HG03159 (cell line): ENCODE results near the gene SLC2A1.
A peak's percentile ranks its signal among the peaks of the same experiment; 100 is the strongest.

ENCODE experiments used
- ATAC-seq: cut with Tn5 transposase; IDR thresholded peaks from one replicate; pipeline ENCODE4 v1.9.1; 2021; ENCODE audit warnings: mild to moderate bottlenecking, moderate library complexity; ENCODE audit not compliant: unreplicated experiment

Gene SLC2A1

GRCh38 chr1:42958488-42959319 lies at the start of gene SLC2A1:
Gene SLC2A1, minus strand, starts transcription at chr1:42958868. Its CDS starts 217 bp downstream, at chr1:42958651.
- peak; percentile 76 for ATAC-seq

- ATAC-seq = no peak
Measured at GRCh38 chr1:43007377-43008114, 48.9 kb upstream of the SLC2A1 start.

- ATAC-seq = no peak
Measured at GRCh38 chr1:43005460-43006361, 47.0 kb upstream of the SLC2A1 start.

- no peak for ATAC-seq
Measured at GRCh38 chr1:43004587-43005459, 46.2 kb upstream of the SLC2A1 start.

GRCh38 chr1:43002766-43003165 lies 44.1 kb upstream of the SLC2A1 start:
- ATAC-seq = no peak

DNA sequence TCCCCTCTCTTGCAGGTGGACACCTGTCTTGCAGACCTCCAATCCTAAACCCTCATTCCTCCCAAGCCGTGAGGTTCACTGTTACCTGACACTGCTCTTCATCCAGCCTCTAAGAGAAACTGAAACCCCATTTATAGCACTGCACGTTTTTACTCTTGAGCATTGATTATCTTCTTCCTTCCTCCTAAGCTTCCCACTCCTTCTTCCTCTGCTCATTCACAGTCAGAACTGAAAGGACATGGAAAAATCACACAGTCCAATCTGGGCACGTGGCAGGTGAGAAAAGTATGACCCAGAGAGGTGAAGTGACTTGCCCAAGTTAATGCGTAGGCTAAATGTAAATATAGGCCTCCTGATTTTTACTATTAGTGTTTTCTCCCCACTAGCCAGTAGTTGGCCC lies 43.4 kb upstream of the SLC2A1 start:
- no peak for ATAC-seq

DNA sequence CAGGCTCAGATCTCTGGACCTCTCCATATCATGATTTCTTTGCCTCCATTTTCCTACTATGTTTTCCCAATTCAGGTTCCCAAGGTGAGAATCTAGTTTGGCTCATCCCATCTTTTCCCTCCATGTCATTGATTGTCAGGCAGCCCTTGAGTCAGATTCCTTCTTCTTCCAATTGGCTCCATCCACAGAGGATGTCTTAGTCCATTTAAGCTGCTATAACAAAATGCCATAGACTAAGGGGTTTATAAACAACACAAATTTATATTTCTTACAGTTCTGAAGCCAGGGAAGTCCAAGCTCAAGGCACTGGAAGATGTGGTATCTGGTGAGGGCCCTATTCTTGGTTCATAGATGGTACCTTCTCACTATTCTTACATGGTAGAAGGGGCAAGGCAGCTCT lies 42.8 kb upstream of the SLC2A1 start:
- no peak for ATAC-seq

- no peak for ATAC-seq
Measured at GRCh38 chr1:43000271-43000670, 41.6 kb upstream of the SLC2A1 start.

- no peak for ATAC-seq
Measured at GRCh38 chr1:42999308-42999707, 40.6 kb upstream of the SLC2A1 start.

GRCh38 chr1:42998386-42998785 lies 39.7 kb upstream of the SLC2A1 start:
- no peak for ATAC-seq

DNA sequence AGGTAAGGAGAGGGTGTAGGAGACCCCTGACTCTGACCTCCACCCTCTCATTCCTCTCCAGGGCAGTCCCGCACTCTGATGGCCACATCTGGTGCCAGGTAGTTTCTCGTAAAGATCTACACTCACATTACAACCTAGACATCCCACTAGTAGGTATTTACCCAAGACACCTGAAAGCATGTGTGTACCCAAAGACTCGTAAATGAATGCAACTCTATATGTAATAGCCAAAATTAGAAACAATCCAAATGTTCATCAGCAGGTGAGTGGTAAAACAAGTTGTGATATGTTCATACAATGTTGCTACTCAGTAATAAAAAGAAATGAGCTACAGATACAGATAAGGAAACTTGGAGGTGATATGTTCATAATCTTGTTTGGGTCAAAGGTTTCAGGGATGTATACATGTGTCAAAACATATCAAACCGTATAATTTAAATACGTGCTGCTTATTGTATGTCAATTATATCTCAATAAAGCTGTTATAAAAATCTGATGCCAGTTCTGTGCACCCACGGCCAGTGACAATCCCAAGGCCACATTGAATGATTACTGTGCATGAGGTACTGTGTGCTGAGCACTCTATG lies 37.8 kb upstream of the SLC2A1 start:
- no peak for ATAC-seq

DNA sequence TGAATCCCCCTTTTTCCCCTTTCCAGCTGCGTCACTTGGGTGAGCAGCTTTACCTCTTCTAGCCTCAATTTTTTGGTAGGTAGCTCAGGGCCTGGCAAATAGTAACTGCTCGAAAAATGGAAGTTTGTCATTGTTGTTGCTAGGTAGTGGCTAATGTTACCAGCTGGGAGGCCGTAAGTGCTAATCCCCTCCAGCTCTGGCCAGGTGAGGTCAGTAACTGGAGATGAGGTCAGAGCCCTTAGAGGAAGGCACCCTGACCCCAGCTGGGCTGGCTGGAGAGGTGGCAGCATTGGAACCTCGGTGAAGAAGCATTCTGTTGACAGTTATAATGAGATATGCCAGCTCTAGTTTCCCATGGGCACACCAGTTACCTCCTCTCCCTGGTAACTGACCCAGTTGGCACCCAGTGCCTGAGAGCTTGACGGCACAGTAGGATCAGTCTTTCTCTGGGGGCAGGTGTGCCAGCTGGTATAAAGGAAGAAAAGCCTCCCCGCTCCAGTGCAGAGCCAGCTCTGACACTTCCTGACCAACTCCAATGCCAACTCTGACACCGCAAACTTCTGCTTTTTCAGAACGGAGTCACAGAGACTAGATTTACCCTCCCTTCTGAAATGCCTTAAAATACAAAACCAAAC lies 35.0 kb upstream of the SLC2A1 start:
- no peak for ATAC-seq

- no peak for ATAC-seq
Measured at GRCh38 chr1:42992054-42992571, 33.4 kb upstream of the SLC2A1 start.

DNA sequence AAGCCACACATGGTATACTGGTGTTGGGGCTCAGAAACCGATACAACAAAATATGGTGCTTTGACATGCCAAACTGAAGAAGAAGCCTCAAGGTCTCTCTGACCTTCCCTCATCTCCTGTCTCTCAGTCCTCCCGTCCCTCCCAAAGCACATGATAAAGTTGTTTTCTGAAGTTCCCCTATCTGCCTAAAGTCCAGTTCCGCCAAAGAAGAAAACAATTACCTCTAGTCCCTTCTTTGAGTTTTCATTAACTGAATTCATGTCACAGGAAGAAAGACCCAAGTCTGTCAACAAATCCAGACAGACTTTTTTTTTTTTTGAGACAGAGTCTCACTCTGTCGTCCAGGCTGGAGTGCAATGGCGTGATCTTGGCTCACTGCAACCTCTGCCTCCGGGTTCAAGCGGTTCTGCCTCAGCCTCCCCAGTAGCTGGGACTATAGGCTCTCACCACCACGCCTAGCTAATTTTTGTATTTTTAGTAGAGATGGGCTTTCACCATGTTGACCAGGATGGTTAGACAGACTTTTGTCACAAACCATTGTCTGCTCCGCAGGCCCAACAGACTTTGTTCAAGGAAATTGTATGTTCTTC lies 32.2 kb upstream of the SLC2A1 start:
- ATAC-seq = no peak

GRCh38 chr1:42983693-42984092 lies 25.0 kb upstream of the SLC2A1 start:
- ATAC-seq = no peak

DNA sequence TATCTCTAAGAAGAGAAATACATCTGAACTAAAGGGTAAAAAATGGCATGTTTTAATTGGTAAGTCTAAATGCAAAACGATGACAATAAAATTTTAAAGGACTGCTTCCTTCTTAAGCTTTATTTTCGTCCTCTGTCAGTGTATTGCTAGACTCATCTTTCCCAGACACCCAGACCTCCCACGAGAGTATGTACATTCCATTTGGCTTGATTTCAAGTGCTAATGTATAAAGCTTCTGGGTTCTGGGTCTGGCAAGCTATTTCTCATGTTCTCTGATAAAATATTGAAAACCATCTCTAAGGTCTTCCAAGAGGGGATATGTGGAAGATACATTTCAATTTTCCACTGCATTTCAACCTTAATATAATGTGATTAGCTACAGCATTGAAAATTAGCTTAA lies 24.6 kb upstream of the SLC2A1 start:
- ATAC-seq = no peak

- ATAC-seq = no peak
Measured at GRCh38 chr1:42982641-42983040, 24.0 kb upstream of the SLC2A1 start.

- ATAC-seq = no peak
Measured at GRCh38 chr1:42981871-42982270, 23.2 kb upstream of the SLC2A1 start.
